Measurements from ENCODE around the gene LTF. TPM values are rescaled to one million over a fixed set of nuclear protein-coding genes. Genes with fewer than 3 reads are reported as not detected.

LTF gene
- total RNA-seq, 1 experiment from 2014 or later: not detected

DNA sequence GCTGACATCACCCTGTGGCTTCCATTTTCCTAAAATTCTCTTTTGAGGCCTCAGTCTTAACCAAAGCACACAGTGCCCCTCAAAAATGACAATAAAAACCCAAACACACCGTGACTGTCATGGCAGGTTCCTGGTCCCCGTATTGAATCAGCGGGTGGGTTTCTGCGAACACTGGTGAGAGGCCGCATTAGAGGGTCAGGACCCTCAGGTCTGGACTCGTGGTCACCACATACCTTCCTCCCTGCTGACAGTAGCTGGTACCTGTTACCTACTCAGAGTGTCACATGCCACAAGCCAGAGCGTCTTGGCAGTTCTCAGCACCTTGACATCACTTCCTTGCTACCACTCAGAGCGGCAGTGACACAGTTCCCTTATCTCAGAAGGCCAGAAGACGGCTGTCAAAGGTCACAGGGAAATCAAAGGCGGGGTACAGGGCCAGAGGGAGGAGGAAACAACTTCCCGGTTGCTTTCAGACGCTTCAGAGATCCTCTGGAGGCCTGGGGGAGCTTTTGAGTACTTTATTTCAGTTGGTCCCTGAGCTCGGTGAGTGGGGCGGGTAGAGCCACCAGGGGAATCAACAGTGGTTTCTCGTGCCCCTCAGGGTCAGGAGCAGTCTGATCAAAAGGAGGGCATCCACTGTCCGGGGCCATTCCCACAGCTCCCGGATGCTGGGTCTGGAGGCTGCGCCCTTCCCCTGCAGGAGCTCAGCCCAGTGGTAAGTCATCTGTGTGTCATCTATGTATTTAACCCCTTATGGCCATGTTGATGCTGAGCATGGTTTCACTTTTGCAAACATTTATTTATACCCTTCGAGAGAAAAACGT lies 57.7 kb downstream of the LTF start, which contains the start of the genes CCR5AS and CCRL2:
Gene CCR5AS, minus strand, starts transcription at position 279 of the 824 bp plus-strand sequence.
Gene CCRL2, plus strand, starts transcription at position 472 of the 824 bp plus-strand sequence. CDS start 821 bp downstream, outside the sequence.
- no TSS peak for BruUV-seq (replicated peaks)
- Histone ChIP-seq H3K9ac (ENCODE audit: low read length) (no peak within 1 kb of the TSS), H3K27ac (ENCODE audit: low read depth, low read length) (no peak within 1 kb of the TSS), H2AFZ (ENCODE audit: low read depth, low read length, poor library complexity, severe bottlenecking) (no peak within 1 kb of the TSS), H3K9me3 (ENCODE audit: control insufficient read depth in 1 of 2, insufficient read depth in 1 of 2, low read depth in 1 of 2, low read length in 2 of 2) (no peaks in the 10 kb centered on the region), H3K4me1 (ENCODE audit: control insufficient read depth in 1 of 2, insufficient read depth in 2 of 2, low read length in 2 of 2) (peaks cover 0 to 10% of the 10 kb centered on the region in 2 experiments; a peak in 1 of 4 replicates), H3K36me3 (ENCODE audit: control insufficient read depth in 1 of 2, insufficient read depth in 2 of 2, low read length in 2 of 2) (no peaks in the 10 kb centered on the region), H3K79me2 (ENCODE audit: insufficient read depth, low read length) (no peaks in the 10 kb centered on the region), H3K4me3 (replicated peaks in 1 of 2; ENCODE audit: low read depth in 1 of 2, low read length in 2 of 2) (no peak within 1 kb of the TSS), H3K27me3 (ENCODE audit: insufficient read depth, low read length) (no peaks in the 10 kb centered on the region), H3K9me2 (ENCODE audit: insufficient read depth) (no peaks in the 10 kb centered on the region), H4K20me1 (ENCODE audit: insufficient read depth) (no peaks in the 10 kb centered on the region), H3K4me2 (ENCODE audit: low read length) (peak within 1 kb of the TSS; percentile 48)
- CTCF ChIA-PET: interaction anchor here (1.1 kb wide), 1 partner anchor 29 kb away, joined by 4 read pairs; no protein-coding TSS in a partner anchor
- peak; percentile 8 for TF ChIP-seq TCF7L2 (IDR thresholded peaks at IDR 0.05; ENCODE audit: borderline replicate concordance, extremely low read depth, insufficient read depth, insufficient read length)
- no peak for TF ChIP-seq ELF1 (IDR thresholded peaks at IDR 0.05; ENCODE audit: borderline replicate concordance, low read depth)
- intact Hi-C loops (cut with micrococcal nuclease): no loop called here
- POLR2A ChIA-PET: no interaction called here
- RAD21 ChIA-PET (ENCODE audit: low non-redundant PET in 1 of 2, low total read pairs in 2 of 2, uncharacterized antibody in 2 of 2, unreplicated experiment in 2 of 2): no interaction called here
- ATAC-seq (peak; percentile 70), DNase-seq (ENCODE audit: low read depth, low spot score) (no peak)

DNA sequence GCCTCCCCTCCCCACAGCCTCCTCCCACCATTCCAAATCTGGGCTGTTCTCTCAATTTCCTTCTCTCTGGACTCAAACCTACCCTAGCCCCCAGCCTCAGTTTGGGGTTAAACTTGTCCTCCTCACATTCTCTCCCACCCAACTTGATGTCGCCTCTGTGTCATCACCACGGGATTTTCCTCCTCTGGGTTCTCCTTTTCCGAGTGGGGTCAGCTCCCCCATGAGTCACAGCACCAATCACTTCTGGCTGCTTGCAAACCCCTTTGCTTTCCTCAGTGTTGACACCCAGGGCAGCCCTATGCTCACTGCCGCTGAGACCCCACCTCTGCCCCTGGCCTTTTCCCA lies 58.3 kb downstream of the LTF start:
- Histone ChIP-seq H3K9me3 (ENCODE audit: control insufficient read depth in 1 of 2, insufficient read depth in 1 of 2, low read depth in 1 of 2, low read length in 2 of 2) (no peaks in the 10 kb centered on the region), H3K36me3 (ENCODE audit: control insufficient read depth in 1 of 2, insufficient read depth in 2 of 2, low read length in 2 of 2) (no peaks in the 10 kb centered on the region), H3K9ac (ENCODE audit: low read length) (no peak overlapping the region), H3K27me3 (ENCODE audit: insufficient read depth, low read length) (no peaks in the 10 kb centered on the region), H3K9me2 (ENCODE audit: insufficient read depth) (no peaks in the 10 kb centered on the region), H3K4me3 (replicated peaks in 1 of 2; ENCODE audit: low read depth in 1 of 2, low read length in 2 of 2) (no peak overlapping the region), H3K4me1 (ENCODE audit: control insufficient read depth in 1 of 2, insufficient read depth in 2 of 2, low read length in 2 of 2) (peaks cover 0 to 10% of the 10 kb centered on the region in 2 experiments; a peak in 1 of 4 replicates), H4K20me1 (ENCODE audit: insufficient read depth) (no peaks in the 10 kb centered on the region), H3K4me2 (ENCODE audit: low read length) (peak overlapping the region; percentile 48; the same call in 1 of the 2 replicates), H3K79me2 (ENCODE audit: insufficient read depth, low read length) (no peaks in the 10 kb centered on the region), H2AFZ (ENCODE audit: low read depth, low read length, poor library complexity, severe bottlenecking) (no peak overlapping the region), H3K27ac (ENCODE audit: low read depth, low read length) (no peak overlapping the region)
- no TSS peak for BruUV-seq (replicated peaks)
- ChIA-PET RAD21 (ENCODE audit: low non-redundant PET in 1 of 2, low total read pairs in 2 of 2, uncharacterized antibody in 2 of 2, unreplicated experiment in 2 of 2) (no interaction called here), CTCF (interaction anchor here (1.1 kb wide), 1 partner anchor 28 kb away, joined by 4 read pairs; no protein-coding TSS in a partner anchor), POLR2A (no interaction called here)
- DNase-seq (ENCODE audit: low read depth, low spot score): no peak
- intact Hi-C loops (cut with micrococcal nuclease): no loop called here
- ATAC-seq: no peak
- no peak for TF ChIP-seq ZFX (IDR thresholded peaks at IDR 0.05)
- TF ChIP-seq FOSL1 (IDR thresholded peaks at IDR 0.05; ENCODE audit: low read depth): no peak
- TF ChIP-seq, protein P1, sequence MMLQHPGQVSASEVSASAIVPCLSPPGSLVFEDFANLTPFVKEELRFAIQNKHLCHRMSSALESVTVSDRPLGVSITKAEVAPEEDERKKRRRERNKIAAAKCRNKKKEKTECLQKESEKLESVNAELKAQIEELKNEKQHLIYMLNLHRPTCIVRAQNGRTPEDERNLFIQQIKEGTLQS (IDR thresholded peaks at IDR 0.05): no peak
- TF ChIP-seq CEBPB (IDR thresholded peaks at IDR 0.05; ENCODE audit: low read depth): no peak
- TF ChIP-seq RAD21 (IDR thresholded peaks at IDR 0.05; ENCODE audit: low read depth): no peak
- TF ChIP-seq SP1 (IDR thresholded peaks at IDR 0.05; ENCODE audit: low read depth): no peak
- TF ChIP-seq EZH2phosphoT487 (IDR thresholded peaks at IDR 0.05; ENCODE audit: borderline replicate concordance): no peak
- TF ChIP-seq TCF7L2 (IDR thresholded peaks at IDR 0.05; ENCODE audit: borderline replicate concordance, extremely low read depth, insufficient read depth, insufficient read length): no peak
- no peak for TF ChIP-seq ZNF274 (IDR thresholded peaks at IDR 0.05; ENCODE audit: low read depth, low read length)
- no peak for TF ChIP-seq SRF (IDR thresholded peaks at IDR 0.05; ENCODE audit: low read depth)
- TF ChIP-seq, protein P2, sequence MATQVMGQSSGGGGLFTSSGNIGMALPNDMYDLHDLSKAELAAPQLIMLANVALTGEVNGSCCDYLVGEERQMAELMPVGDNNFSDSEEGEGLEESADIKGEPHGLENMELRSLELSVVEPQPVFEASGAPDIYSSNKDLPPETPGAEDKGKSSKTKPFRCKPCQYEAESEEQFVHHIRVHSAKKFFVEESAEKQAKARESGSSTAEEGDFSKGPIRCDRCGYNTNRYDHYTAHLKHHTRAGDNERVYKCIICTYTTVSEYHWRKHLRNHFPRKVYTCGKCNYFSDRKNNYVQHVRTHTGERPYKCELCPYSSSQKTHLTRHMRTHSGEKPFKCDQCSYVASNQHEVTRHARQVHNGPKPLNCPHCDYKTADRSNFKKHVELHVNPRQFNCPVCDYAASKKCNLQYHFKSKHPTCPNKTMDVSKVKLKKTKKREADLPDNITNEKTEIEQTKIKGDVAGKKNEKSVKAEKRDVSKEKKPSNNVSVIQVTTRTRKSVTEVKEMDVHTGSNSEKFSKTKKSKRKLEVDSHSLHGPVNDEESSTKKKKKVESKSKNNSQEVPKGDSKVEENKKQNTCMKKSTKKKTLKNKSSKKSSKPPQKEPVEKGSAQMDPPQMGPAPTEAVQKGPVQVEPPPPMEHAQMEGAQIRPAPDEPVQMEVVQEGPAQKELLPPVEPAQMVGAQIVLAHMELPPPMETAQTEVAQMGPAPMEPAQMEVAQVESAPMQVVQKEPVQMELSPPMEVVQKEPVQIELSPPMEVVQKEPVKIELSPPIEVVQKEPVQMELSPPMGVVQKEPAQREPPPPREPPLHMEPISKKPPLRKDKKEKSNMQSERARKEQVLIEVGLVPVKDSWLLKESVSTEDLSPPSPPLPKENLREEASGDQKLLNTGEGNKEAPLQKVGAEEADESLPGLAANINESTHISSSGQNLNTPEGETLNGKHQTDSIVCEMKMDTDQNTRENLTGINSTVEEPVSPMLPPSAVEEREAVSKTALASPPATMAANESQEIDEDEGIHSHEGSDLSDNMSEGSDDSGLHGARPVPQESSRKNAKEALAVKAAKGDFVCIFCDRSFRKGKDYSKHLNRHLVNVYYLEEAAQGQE (IDR thresholded peaks at IDR 0.05; ENCODE audit: low read depth): no peak
- TF ChIP-seq CBX3 (IDR thresholded peaks at IDR 0.05; ENCODE audit: low read depth): no peak
- TF ChIP-seq YY1 (IDR thresholded peaks at IDR 0.05; ENCODE audit: extremely low read depth, insufficient replicate concordance, low read depth, low read length): no peak
- no peak for TF ChIP-seq POLR2A (IDR thresholded peaks at IDR 0.05; ENCODE audit: borderline replicate concordance, extremely low read depth, insufficient read depth, insufficient read length)
